ENCODE results near the gene FIBP.
A peak's percentile ranks its signal among the peaks of the same experiment; 100 is the strongest.
"Not testable (repeated sequence)": the region's sequence is repeated elsewhere in the genome, so short reads cannot be mapped to it uniquely, and the experiment has no call there.

The FIBP gene

DNA sequence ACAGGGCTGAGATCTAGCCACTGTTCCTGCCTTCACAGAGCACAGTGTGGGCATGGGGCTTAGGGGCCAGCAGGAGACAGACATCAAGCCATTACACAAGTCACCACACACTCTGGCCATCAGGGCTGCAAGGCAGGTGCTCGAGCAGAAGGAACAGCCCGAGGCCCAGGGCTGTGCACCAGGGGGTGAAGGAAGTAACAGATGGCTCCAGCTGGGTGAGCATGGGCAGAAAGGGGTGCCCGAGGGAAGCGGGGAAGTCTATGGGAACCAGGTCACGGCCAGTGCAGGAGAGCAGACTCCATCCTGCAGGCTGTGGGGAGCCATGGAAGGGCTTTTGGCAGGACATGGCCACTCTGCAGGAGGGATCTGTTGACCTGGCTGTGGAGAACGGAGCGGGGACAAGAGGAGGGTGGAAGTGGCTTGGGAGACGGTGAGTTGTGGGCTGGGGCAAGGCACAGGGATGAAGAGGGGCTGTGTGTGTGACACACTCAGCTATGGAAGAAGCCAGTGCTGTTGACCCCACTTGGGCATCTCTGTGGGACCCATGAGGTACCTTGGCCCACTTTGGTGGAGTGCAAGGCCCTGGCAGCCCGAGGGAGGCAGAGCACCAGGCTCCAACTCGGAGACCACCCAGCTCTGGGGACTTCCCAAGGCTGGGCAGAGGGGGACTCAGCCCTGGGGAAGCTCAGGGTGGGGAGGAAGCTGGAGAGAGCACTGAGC, 27.0 kb upstream of the FIBP start:
- no peak for DNase-seq (ENCODE audit: extremely low read depth in 1 of 2, low read depth in 1 of 2)

DNA sequence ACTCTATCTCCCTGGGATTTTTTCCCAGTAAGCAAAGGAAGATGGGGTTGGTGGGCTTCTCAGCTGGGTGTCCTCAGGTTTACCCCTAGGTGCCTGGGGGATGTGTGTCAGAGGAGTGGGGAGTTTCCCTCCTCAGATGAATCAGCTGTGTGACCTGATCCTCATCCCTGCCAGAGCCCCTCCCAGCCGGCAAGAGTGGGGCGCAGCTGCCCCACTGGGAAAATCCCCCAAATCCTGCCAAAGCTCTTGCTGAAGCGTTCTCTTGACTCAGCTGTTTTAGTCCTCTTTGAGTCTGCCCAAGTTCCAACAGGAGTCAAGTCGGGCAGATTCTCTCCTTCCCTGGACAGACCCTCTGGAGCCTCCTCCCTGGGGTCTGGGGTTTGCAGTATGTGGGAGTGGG, 24.6 kb upstream of the FIBP start:
- no peak for DNase-seq (ENCODE audit: extremely low read depth in 1 of 2, low read depth in 1 of 2)

DNA sequence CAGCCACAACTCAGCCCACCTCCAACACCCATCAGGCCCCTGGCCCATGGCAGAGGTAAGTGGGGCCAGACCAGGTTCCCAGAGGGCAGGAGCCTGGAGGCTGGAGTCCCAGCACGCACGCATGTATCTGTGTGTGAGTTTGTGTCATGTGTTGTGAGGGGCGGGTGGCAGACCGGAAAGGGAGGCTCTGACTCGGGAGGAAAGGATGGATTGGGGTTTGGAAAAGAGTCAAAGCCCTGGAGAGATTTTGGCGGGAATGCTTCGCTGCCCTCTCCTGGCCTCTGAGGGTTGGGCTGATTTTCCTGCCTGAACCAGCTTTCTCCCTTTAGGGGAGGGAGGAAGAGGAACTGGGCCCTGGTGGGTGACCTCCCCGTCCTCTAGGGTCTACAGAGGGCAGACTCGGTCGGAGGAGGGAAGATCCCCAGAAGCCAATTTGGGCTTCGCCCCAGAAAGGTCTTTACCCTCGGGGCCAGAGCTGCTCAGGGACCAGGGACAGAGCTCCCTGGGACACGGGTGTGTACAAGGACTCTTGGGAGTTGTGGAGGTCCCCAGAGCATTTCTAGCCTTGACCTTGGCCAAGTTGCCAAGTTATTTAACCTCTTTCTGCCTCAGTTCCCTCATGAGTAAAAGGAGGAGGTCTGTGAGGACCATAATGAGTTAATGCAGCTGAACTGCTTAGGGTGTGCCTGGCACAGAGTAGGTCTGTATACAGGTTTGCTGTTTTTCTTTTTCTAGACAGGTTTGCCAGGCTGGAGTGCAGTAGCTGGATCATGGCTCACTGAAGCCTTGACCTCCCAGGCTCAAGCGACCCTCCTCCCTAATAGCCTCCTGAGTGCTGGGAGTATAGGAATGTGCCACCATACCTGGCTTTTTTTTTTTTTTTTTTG, 23.7 kb upstream of the FIBP start:
- DNase-seq (ENCODE audit: extremely low read depth in 1 of 2, low read depth in 1 of 2), result no peak

DNA sequence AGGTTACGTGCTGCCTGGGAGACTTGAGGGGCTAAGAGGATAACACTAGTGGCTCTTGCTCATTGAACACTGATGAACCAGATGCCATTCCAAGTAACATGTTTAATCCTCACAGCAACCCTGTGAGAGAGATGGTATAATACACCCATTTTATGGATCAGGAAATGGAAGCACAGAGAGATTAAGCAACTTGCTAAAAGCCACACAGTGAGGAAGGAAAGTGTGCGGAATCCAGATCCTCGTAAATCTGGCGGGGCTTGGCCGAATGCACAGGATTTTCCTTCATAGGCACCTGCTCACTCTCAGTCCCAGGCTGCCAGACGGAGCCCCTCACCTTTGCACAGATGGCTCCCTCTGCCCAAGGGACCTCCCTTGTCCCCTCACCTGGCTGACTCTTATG, 19.6 kb upstream of the FIBP start:
- DNase-seq (ENCODE audit: extremely low read depth in 1 of 2, low read depth in 1 of 2), result no peak

DNA sequence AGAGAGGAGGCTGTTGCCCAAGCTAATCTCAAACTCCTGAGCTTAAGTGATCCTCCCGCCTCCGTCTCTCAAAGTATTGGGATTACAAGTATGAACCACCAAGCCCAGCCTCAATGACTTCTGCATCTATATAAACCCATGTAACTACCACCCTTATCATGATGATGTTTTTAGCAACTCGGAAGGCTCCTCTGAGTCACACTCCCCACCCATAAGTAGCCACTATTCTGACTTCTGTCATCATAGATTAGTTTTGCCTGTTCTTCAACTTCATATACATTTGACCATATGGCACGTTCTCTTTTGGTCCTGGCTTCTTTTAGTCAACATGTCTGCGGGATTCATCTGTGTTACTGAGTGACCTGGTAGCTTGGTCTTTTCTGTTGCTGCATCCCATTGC, 18.3 kb upstream of the FIBP start:
- no peak for DNase-seq (ENCODE audit: extremely low read depth in 1 of 2, low read depth in 1 of 2)

DNA sequence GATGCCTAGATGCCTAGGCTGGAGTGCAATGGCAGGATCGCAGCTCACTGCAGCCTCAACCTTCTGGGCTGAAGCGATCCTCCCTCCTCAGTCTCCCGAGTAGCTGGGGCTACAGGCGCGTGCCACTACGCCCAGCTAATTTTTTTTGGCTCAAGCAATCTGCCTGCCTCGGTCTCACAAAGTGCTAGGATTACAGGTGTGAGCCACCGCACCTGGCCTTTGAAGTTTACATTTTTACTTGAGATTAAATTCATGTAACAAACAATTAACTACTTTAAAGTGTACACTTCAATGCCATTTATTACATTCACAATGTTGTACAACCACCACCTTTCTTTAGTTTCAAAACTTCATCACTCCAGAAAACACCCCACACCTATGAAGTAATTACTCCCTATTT, 15.4 kb upstream of the FIBP start:
- no peak for DNase-seq (ENCODE audit: extremely low read depth in 1 of 2, low read depth in 1 of 2)

DNA sequence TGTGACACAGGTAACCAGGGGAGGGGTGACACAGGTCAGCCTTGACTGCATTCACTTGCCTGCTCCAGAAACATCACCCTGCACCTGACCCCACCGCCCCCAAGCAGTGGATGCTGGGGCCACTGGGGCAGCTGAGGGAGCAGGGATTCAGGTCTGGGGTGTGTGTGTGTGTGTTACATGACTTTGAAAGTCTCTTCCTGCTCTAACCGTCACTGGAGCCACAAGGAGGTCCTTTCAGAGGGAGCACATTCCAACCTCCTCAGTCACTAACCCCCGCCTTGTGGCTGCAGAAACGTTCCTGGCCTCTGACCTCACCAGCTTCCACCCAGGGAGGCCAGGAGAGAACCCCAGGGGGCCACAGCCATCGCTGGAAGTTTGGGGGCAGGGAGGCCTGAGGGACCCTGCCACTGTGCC, 14.8 kb upstream of the FIBP start:
- no peak for DNase-seq (ENCODE audit: extremely low read depth in 1 of 2, low read depth in 1 of 2)

DNA sequence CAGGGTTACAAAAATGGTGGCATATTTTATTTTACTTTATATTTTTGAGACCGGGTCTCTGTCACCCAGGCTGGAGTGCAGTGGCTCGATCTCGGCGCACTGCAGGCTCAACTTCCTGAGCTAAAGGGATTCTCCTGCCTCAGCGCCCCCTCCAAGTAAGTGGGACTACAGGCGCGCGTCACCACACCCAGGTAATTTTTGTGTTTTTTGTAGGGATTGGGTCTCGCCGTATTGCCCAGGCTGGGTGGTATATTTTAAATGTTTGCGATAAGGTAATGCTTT, 12.6 kb upstream of the FIBP start:
- no peak for DNase-seq (ENCODE audit: extremely low read depth in 1 of 2, low read depth in 1 of 2)

DNA sequence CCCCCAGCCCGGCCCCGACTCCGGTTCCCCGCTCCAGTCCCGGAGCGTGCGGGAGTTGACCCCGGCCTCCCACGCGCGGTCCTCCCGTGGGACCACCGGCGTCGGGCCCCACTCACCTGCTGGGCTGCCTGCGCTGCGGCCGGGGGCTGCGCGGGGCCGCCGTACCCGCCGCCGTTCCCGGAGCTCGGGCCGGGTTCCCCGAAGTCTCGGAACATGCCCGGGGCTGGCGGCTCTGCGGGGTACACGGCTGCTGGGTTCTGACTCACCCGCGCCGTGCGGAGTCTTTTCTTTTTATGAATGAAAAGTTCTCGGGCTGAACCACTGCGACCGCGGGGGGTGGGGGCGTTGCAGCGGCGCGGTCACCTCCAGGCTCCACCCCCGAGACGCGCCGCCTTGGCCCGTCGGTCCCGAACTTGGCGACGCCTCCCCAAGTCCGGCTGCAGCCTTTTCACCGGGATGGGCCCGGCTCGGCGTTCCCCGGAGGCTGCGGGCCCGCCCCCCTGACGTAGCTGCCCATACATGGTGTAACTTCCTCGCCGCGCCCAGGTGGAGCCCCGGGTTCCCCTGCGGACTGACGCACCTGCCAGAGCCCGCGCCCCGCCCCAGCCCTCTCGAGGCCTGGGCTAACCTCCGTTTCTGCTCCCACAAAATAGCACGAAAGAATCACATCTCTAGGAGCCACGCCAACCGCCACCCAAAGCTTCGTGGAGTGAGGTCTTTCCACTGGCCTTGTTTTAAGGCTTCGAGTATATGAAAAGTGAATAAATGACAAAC, 12.0 kb upstream of the FIBP start, which contains the start of gene FOSL1:
TSS of gene FOSL1 (minus strand) at position 264 of the 774 bp plus-strand sequence. CDS start at position 215, 49 bp downstream.
- peak; percentile 92 to 95 for DNase-seq (ENCODE audit: extremely low read depth in 1 of 2, low read depth in 1 of 2)

DNA sequence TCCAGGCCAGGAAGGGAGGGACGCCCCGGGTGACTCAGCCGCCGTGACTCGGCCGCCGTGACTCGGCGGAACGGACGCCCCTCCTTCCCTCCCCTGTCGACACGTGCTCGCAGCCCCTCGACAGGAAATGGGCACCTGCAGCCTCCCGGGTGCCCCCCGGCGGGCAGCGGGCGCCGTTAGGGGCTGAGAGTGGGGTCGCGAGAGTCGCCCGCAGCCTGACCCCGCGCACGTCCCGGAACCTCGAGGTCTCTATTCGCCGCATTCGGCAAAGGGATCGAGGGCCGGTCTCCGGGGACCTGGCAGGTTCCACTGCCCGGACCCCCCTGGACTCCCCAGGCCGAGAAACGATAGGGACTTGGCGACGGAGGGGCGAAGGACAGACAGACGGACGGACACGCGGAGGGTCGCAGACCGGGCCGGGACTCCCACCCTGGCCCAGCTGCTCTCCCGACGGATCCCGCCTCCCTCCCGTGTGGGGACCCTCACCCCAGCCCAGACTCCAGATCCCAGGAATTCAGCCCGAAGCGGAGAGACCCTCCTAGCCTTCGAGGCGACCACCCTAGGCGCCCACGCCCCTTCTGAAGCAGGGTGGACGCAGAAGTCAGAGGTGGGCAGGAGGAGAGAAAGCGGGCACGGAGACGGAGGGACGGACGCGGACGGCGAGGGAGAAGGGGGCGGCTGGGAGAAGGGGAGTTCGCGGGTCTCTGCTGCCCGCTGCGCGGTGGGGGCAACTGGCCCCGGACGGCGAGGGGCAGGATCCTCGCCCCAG, 11.3 kb upstream of the FIBP start:
- peak; percentile 64 to 76 for DNase-seq (ENCODE audit: extremely low read depth in 1 of 2, low read depth in 1 of 2)

DNA sequence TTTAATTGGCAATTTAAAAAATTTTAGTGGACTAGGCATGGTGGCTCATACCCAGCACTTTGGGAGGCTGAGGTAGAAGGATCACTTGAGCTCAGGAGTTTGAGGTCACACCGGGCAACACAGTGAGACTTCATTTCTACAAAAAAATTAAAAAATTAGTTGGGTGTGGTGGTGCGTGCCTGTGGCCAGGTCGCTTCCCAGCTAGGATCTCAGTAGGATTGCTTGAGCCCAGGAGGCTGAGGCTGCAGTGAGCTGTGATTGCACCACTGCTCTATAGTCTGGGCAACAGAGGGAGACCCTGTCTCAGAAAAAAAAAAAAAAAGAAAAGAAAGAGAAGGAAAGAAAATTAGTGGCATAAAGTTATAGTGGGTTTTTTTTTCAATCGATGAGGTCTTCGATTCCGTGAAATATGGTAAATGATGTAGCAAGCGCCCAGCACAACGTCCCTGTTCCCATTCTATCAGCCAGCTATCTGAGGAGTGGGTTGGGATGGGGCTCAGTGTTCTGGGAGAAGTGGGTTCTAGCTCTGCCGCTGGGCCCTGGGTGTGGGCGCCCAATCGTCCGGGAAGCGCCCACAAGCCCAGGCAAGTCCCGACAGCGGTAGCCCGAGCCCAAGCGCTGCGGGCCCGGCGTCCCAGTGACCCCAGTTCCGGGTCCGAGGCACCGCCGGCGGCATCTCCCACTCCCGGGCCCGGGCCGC, 10.5 kb upstream of the FIBP start:
- DNase-seq (ENCODE audit: extremely low read depth in 1 of 2, low read depth in 1 of 2), result no peak

DNA sequence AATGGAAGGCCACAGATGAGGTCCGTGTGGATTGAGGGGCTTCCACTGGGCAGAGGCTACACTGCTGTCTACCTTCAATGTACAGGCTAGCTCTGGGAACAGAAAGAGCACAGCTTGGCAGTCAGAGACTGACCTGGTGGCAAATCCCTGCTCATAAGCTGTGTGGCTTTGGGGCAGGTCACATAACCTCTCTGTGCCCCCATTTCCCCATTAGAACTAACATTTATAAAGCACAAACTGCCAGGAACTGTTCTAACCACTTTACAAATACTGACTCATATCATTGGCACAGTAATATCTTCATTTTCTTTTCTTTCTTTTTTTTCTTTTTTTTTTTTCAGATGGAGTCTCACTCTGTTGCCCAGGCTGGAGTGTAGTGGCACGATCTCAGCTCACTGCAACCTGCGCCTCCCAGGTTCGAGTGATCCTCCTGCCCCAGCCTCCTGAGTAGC, 8.8 kb upstream of the FIBP start:
- no peak for DNase-seq (ENCODE audit: extremely low read depth in 1 of 2, low read depth in 1 of 2)

DNA sequence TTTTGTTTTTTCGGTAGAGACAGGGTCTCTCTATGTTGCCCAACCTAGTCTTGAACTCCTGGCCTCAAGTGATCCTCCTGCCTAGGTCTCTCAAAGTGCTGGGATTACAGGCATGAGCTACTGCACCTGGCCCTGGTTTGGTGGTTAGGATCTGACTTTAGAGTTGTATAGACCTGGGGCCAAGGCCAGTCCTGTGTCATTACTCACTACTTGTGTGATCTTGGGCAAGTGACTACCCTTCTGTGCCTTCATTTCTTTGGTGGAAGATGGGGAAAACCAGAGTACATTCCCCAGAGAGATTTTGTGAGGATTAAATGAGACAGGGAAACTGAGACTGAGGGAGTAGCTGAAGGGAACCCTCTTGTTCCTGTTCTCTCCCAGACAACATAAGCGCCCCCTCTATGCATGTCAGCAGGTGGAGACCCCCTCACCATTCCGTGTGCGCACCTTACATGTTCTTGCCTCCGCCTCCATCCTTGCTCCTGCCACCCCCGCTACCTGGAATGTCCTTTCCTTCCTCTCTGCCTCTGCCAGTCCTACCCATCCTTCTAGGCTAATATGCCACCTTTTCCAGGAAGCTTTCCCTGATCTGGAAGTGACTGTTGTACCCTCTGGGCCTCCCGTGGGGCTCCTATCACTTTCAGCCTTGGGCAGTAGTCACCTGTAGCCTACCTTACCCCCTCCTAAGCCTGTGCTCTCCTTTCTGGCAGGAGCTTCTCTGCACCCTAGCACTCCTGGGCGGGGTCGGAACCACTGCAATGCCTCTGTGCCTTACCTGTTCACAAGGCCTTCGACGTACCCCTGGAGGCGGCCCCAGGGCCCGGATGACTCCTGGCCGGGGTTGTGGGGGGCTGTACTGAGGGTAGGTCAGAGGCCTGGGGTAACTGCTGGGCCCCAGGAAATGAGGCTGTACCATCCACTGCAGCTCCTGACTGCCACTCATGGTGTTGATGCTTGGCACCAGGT, 8.0 kb upstream of the FIBP start:
- no peak for DNase-seq (ENCODE audit: extremely low read depth in 1 of 2, low read depth in 1 of 2)

DNA sequence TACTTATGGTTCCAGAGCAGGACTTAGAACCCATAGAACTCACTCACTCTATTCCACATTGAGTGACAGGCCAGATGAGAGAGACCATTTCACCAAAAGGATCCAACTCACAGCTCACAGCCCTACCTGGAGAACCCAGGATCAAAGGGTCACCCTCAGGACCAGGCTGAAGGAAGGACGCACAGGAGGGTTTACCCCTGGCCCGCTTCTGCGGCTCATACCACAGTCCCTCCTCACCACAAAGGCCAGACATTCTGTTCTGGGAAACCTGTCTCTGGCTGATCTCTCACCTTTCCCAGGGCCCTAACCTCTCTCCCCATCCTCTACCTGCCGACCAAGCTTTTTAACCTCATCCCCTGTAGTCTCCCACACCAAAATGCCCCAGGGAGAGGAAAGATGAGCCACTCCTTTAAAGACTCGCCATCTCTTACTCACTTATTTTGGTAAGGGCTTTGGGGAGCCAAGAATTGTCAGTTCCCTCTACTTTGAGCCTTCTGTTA, 7.3 kb upstream of the FIBP start:
- DNase-seq (ENCODE audit: extremely low read depth in 1 of 2, low read depth in 1 of 2), result no peak

DNA sequence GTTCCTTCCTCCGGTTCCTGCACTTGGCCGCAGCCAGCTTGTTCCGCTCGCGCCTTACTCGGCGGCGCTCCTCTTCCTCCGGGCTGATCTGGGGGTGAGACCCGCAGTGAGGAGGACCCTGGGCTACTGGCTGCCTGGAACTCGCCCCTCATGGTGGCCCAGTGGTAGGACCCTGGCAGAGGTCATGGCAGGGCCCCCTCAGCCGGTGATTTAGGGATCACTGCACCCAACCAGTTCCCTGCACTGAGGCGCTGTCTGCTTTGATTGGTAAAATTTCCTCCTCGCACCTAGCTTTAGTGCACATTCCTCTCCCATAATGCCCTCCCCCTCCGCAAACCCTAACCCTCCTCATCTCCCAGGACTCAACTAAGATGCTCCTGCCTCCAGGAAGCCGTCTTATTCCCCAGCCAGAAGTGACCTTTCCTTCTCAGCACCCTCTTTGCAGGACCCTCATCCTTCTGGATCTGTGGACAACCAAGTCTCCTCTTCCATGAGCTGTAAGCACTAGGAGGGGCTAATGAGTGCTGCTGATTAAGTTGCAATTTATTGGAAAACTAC, 5.8 kb upstream of the FIBP start:
- no peak for DNase-seq (ENCODE audit: extremely low read depth in 1 of 2, low read depth in 1 of 2)

DNA sequence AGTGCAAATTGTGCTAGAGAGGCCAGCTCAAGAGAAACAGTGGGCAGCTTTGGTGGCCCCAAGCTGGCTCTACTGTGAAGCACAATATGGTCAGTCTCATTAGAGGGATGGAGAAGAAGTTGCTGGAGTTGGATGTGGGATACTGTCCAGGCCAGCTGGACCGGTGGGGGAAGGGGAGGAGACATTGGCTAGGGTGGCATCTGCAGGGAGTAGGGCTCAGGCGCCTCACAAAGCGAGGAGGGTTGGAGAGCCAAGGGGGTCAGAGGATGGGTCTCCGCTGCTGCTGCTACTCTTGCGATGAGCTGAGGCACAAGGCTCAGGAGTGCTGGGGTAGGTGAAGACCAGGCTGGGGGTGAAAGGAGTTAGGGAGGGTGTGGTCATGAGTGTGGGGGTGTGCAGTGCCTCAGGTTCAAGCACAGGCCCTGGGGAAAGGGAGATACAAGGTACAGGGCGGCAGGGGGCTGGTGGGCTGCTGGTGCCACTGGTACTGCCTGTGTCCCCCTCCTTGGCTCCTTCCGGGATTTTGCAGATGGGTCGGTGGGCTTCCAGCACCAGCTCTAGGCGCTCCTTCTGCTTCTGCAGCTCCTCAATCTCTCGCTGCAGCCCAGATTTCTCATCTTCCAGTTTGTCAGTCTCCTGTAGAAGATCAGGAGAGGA, 4.5 kb upstream of the FIBP start:
- DNase-seq (ENCODE audit: extremely low read depth in 1 of 2, low read depth in 1 of 2), result no peak

DNA sequence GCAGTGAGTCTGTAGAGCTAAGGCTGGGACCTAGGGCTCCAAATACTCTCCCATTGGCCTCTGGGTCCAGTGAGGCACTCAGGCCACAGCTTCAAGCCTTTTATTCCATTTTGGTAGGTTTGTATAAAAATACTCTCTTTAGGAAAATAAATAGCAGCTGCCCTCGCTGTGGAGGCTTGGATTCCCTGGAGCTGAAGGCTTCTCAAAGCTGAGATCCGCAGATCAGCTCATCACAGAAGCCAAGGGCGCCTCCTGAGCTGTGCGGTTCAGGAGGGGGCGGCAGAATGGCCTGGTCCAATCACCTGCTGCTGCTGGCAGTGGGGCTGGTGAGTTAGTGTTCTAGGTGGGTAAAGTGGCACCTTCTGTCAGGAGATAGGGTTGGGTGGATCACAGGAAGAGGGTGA, 3.9 kb upstream of the FIBP start:
- DNase-seq (ENCODE audit: extremely low read depth in 1 of 2, low read depth in 1 of 2), result not testable (repeated sequence)
